Neural progenitor cell (in vitro differentiated cells): ENCODE results near the gene IL17REL.

ENCODE experiments used
- CTCF ChIP-seq: fragments of 200-600 bp; sonication (generic); IDR thresholded peaks from 2 replicates; pipeline ENCODE4 v1.5.1; 2017; ENCODE audit warnings: antibody characterized with exemption, mild to moderate bottlenecking
- EZH2 ChIP-seq: fragments of 200-600 bp; sonication (generic); IDR thresholded peaks from 2 replicates; pipeline ENCODE4 v1.6.1; 2017; ENCODE audit warnings: antibody characterized with exemption, mild to moderate bottlenecking, moderate library complexity
- EZH2phosphoT487 ChIP-seq: fragments of 200-600 bp; sonication (generic); IDR thresholded peaks from 2 replicates; pipeline ENCODE4 v1.6.1; 2017; ENCODE audit warnings: antibody characterized with exemption

- TF ChIP-seq CTCF: no peak
- no peak for TF ChIP-seq EZH2
- no peak for TF ChIP-seq EZH2phosphoT487
These were observed 23.6 kb upstream of the IL17REL start for GRCh38 chr22:50035976-50036724.
